Measurements from ENCODE around the gene NBPF20.
"Not testable (repeated sequence)": the region's sequence is repeated elsewhere in the genome, so short reads cannot be mapped to it uniquely, and the experiment has no call there.

NBPF20 gene

DNA sequence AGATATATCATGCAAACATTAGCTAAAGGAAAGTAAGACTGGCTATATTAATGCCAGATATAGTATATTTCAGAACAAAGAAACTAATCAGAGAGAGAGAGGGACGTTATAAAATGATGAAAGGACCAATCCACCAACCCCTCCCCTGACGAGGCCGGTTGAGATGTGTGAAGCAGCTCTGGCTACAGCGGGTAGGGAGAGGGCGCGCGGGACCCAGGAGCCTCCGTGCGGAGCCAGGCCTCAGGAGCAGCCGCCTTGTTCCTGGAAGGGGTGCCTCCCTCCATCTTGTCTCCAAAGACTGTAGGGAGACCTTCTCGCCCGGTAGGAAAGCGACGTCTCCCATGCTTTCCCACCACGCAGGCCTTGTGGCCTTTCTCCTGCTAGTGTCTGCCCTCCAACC is 5.4 kb upstream of the NBPF20 start:
- in situ Hi-C loops (cut with MboI; ENCODE audit: low sequenced_read_pairs), result not testable (repeated sequence)

DNA sequence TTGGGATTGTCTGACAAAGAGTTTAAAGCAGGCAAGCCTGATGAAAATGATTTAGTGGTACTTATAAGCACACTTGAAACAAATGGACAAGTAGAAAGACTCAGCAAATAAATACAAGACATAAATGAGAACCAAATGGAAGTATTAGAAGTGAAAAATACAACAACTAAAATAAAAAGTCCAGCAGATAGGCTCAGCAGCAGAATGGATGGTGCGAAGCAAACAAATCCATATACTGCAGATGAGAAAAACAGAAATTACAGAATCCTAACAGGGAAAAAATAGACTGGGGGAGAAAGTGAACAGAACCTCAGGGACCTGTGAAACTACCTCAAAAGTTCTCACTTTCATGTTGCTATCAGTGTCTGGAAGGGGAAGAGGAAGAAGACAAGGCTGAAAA is 3.9 kb upstream of the NBPF20 start:
- in situ Hi-C loops (cut with MboI; ENCODE audit: low sequenced_read_pairs), result not testable (repeated sequence)

DNA sequence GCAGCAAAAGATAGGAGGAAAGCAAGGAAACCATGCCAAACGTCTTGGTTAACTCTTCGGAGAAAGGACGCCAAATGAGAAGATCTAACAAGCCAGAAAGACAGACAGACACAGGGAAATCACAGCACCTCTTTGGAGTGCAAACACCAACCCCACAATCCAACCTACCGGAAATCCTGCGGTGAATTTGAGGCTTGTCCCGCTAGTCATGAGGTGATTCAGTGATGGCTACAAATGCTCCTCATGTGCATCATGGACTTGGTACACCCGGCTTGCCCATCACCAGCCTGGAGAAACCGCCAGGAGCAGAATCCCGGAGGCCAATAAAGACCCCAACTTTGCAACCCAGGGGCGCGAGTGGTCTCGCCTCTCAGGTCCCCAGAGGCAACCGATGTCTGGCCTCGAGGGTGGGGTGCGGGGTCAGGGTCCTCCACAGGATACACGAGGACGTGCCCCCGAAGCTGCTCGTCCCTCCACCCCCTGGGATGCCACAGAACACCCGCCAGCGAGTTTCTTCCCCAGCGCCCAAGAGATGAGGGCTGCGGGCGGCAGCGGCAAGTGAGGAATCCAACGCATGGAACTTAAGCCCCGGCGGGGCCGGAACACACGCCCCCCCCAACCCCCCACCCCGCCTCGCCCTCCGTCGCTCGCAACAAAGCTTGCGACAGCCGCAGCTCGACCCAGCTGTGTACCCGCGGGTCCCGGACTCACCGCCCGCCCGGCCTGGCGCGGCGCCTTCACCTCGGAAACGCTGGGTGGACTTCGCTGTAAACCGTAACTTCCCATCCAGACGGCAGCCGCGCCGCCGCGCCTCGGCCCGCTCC is 579 bp downstream of the NBPF20 start:
- in situ Hi-C loops (cut with MboI; ENCODE audit: low sequenced_read_pairs), result not testable (repeated sequence)

DNA sequence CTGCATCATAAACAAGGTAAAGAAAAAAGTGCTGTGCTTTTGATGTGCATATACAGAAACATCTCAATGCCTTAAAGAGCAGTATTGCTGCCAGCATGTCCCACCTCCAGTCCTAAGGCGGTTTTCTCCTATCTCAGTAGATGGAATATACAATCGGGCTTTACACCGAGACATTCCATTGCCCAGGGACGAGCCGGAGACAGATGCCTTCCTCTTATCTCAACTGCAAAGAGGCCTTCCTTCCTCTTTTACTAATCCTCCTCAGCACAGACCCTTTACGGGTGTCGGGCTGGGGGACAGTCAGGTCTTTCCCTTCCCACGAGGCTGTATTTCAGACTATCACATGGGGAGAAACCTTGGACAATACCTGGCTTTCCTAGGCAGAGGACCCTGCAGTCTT is 10.3 kb downstream of the NBPF20 start:
- in situ Hi-C loops (cut with MboI; ENCODE audit: low sequenced_read_pairs), result not testable (repeated sequence)

DNA sequence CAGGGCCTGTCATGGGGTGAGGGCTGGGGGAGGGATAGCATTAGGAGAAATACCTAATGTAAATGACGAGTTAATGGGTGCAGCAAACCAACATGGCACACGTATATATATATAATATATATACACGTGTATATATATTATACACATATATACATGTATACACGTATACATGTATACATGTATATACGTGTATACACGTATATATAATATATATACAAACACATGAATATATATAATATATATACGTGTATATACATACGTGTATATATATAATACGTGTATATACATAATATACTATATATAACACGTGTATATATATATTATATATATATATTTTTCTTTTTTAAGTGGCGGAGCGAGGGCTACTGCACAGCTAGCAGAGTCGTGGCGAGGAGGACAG is 18.1 kb downstream of the NBPF20 start:
- in situ Hi-C loops (cut with MboI; ENCODE audit: low sequenced_read_pairs), result not testable (repeated sequence)

DNA sequence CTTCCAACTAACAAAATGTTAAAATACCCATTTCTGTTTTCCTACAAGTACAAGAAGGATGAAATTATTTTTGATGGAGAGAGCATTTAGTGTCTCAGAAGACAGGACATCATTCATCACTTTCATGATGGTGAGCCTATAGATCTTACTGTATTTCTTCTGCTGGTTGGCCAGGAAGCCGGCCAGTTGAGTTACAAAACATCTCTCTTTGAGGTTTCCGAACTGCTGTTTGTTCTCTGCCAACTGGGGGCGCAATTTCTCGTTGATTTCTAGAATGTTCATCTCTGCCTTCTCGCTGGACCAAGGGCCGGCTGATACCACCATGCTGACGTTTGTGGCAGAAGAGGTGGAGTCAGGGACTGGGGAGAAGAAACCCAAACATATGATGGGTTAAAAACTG is 20.5 kb downstream of the NBPF20 start:
- in situ Hi-C loops (cut with MboI; ENCODE audit: low sequenced_read_pairs), result not testable (repeated sequence)

DNA sequence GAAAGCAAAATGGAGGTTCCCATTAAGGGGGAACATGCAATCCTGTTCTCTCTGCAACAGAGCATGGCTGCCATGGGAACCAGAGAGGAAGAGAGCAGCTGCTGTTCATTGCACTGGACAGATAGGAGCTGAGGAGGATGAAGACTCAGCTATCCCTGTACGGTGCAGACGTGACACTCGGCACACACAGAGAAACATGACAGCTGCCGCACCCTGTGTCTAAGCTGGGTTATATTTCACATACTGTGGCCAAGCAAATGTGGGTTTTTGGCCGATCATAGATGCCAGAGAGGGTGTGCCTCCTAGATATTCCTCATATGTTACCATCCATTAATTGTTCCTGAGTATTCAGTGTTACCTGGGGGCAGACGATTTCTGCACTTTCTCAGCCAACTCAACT is 24.7 kb downstream of the NBPF20 start:
- in situ Hi-C loops (cut with MboI; ENCODE audit: low sequenced_read_pairs), result not testable (repeated sequence)
